HG03280 (cell line): Measurements from ENCODE around the gene ARHGAP6.

Experiments
- ATAC-seq: cut with Tn5 transposase; IDR thresholded peaks from one replicate; pipeline ENCODE4 v1.9.1; 2021; ENCODE audit warnings: mild to moderate bottlenecking, moderate library complexity; ENCODE audit not compliant: unreplicated experiment

The ARHGAP6 gene

GRCh38 chrX:11321986-11322385 is 343.7 kb downstream of the ARHGAP6 start:
- ATAC-seq, result no peak

GRCh38 chrX:11319806-11320520 is 345.8 kb downstream of the ARHGAP6 start:
- ATAC-seq, result no peak

- no peak for ATAC-seq
Observed at GRCh38 chrX:11311706-11312105, 354.0 kb downstream of the ARHGAP6 start.

- ATAC-seq, result no peak
Observed at GRCh38 chrX:11309220-11309619, 356.5 kb downstream of the ARHGAP6 start.

GRCh38 chrX:11305641-11306040 is 360.1 kb downstream of the ARHGAP6 start:
- ATAC-seq, result no peak

- ATAC-seq, result no peak
Observed at GRCh38 chrX:11304829-11305228, 360.9 kb downstream of the ARHGAP6 start.

GRCh38 chrX:11298600-11298999 is 367.1 kb downstream of the ARHGAP6 start:
- no peak for ATAC-seq

GRCh38 chrX:11296051-11296450 is 369.7 kb downstream of the ARHGAP6 start:
- no peak for ATAC-seq

- no peak for ATAC-seq
Observed at GRCh38 chrX:11293113-11293512, 372.6 kb downstream of the ARHGAP6 start, which contains the start of gene AMELX. TSS of gene AMELX (plus strand) at chrX:11293413. CDS start at chrX:11294789, 1,376 bp downstream.

- no peak for ATAC-seq
Observed at GRCh38 chrX:11290416-11291102, 375.2 kb downstream of the ARHGAP6 start.

GRCh38 chrX:11287505-11287904 is 378.2 kb downstream of the ARHGAP6 start:
- no peak for ATAC-seq

GRCh38 chrX:11285651-11286050 is 380.1 kb downstream of the ARHGAP6 start:
- ATAC-seq, result no peak

- no peak for ATAC-seq
Observed at GRCh38 chrX:11282043-11282442, 383.7 kb downstream of the ARHGAP6 start.

GRCh38 chrX:11273544-11273943 is 392.2 kb downstream of the ARHGAP6 start:
- no peak for ATAC-seq

- no peak for ATAC-seq
Observed at GRCh38 chrX:11272863-11273262, 392.9 kb downstream of the ARHGAP6 start.

- no peak for ATAC-seq
Observed at GRCh38 chrX:11272290-11272689, 393.4 kb downstream of the ARHGAP6 start.

- ATAC-seq, result no peak
Observed at GRCh38 chrX:11269996-11270395, 395.7 kb downstream of the ARHGAP6 start.

- ATAC-seq, result no peak
Observed at GRCh38 chrX:11269006-11269405, 396.7 kb downstream of the ARHGAP6 start.

- ATAC-seq, result no peak
Observed at GRCh38 chrX:11267425-11267824, 398.3 kb downstream of the ARHGAP6 start.

GRCh38 chrX:11266573-11267003 is 399.1 kb downstream of the ARHGAP6 start:
- ATAC-seq, result no peak

- ATAC-seq, result no peak
Observed at GRCh38 chrX:11265352-11265751, 400.4 kb downstream of the ARHGAP6 start.

GRCh38 chrX:11264925-11265324 is 400.8 kb downstream of the ARHGAP6 start:
- ATAC-seq, result no peak
